ENCODE data around the gene CLDN6.

The CLDN6 gene

DNA sequence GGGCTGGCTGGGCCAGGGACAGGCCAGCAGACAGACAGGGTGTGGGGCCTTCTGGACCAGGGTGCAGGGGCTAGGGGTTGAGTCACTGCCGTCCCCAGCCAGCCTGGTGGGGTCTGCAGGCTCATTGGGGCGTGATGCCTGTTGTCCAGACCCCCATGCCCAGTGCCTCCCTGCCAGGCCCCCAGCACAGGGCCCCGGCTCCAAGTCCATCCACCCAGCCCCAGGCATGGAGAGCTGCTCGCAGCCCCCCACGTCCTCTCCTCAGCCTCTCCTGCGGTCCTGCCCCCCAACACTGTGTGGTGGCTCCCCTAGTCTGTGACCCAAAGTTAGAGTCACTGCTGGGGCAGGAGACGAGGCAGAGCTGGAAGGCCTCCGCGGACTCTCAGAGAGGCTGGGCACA, 30.7 kb downstream of the CLDN6 start:
- DNase-seq (ENCODE audit: low spot score) = no peak

DNA sequence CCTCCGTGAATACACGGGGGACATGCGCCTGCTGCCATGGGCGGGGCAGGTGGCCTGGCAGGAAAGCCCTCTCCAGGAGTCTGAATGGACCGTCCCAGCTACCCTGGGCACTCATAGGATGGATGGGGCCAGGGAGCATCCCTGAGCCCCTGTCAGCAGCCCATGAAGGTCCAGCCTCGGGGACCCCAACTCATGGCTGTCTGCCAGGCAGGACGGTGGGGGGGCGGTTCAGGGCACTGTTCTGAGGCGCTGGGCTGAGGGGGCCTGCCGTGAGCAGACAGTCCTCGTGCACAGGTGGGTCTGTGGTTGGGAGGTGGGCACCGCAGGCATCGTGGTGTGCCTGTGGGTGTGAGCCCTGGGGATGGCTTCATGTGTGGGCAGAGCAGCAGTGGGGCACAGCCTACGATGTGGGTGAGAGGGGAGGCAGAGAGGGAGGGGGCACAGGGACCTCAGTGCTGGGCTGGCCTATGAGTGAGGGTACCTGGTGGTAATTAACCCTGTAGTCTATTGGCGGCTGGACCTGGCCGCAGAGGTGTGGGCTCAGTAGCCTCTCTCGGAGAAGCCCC, 31.3 kb downstream of the CLDN6 start:
- DNase-seq (ENCODE audit: low spot score) = no peak

DNA sequence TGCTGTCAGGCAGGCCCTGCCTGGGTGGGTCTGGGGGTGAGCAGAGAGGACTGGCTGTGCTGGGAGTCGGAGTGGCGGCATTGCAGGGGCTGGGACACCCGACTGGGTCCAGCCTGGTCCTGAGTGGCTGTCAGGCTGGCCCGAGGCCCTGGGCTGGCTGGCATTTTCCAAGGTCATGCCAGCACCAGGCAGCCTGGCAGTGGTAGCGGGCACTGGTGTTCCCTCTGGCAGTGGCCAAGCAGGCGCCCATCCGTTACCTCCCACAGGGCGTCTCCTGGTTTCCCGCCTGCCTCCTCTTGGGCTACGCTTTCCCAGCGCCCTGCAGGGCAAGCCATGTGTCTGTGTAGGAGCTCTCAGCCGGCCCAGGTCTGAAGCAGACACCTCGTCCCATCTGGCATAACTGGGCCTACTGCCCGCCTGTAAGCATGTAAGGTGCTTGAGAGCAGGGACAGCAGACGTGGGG, 32.1 kb downstream of the CLDN6 start:
- no peak for DNase-seq (ENCODE audit: low spot score)

DNA sequence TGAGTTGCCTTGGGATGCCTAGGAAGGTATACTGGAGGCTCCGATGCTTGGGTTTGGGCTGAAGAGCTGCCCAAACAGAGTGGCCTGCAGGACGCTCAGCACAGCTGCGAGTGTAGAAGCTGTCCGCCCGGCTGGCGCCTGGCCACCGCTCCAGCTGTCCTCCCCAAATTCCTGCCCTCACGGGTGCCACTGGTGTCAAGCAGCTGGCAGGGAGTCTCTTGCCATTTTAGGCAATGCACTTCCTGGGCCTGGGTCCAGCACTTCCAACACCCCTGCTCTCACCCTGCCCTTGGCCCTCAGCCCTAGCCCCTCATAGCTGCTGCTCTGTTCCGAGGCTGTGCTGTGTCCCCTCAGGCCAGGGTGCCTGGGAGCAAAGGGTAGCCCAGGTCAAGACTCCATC, 32.5 kb downstream of the CLDN6 start:
- no peak for DNase-seq (ENCODE audit: low spot score)

DNA sequence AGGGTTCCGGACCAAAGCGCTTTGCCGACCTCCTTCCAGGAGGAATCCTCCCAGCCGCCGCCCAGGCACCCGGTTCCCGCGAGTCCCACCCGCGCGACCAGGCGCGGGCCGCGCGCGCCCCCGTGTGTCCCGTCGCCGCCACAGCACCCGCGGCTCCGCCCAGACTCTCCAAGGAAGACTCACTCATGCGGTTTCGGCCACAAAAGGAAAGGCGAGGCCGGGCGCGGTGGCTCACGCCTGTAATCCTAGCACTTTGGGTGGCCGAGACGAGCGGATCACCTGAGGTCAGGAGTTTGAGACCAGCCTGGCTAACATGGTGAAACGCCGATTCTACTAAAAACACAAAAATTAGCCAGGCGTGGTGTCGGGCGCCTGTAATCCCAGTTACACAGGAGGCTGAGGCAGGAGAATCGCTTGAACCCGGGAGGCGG, 34.3 kb downstream of the CLDN6 start:
- peak; percentile 85 for DNase-seq (ENCODE audit: low spot score)

DNA sequence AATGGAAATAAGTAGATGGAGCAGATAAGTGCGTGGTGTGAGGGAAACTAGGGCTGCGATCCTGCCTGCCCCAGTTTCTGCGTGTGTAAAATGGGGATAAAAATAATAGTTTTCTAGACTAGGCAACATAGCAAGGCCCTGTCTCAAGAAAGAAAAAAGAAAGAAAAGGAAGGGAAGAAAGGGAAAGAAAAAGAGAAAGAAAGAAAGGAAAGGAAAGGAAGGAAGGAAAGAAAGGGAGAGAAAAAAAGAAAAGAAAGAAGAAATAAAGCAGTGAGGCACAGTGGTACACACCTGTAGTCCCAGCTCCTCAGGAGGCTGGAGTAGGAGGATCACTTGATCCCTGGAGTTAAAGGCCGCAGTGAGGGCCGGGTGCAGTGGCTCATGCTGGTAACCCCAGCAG, 35.6 kb downstream of the CLDN6 start:
- DNase-seq (ENCODE audit: low spot score) = no peak

DNA sequence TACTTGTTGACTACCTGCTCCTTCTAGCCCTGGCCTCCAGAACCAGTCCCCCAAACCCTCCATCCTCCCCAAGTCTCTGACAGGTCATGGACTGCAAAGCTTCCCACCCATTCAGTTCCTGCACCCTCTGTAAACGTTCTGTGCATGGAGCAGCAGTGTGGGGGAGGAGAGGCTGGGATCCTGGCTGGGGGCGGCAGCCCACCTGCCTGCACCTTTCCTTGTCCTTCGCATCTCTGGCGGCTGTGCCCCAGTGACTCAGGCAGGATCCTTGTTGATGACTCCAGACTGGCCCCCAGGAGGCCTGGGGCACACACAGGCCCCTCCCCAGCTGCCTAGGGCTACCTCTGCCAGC, 36.1 kb downstream of the CLDN6 start:
- DNase-seq (ENCODE audit: low spot score) = no peak

DNA sequence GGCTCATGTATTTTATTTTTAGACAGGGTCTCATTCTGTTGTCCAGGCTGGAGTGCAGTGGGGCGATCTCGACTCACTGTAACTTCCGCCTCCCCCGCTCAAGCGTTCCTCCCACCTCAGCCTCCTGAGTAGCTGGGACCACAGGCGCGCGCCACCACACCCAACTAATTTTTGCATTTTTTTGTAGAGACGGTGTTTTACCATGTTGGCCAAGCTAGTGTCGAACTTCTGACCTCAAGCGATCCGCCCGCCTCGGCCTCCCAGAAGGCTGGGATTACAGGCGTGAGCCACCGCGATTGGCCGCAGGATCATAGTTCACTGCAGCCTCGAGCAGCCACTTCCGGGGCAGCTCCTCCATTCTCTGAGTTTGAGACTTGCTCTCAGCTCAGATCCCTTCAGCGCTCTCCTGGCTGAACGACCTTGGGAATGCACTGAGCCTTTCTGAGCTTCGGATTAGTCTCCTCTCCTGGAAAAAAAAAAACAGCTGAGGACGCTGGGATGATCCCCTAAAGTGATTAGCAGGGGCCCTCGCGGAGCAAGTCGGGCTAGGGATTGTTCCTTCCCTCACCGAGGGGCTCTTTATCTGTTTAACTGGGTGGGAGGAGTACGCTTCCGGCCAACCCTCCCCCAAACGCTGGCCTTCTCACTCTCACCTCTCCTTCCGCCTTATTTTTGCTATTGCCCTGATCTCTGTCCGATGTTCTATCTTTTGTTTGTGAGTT, 36.6 kb downstream of the CLDN6 start:
- DNase-seq (ENCODE audit: low spot score) = no peak

DNA sequence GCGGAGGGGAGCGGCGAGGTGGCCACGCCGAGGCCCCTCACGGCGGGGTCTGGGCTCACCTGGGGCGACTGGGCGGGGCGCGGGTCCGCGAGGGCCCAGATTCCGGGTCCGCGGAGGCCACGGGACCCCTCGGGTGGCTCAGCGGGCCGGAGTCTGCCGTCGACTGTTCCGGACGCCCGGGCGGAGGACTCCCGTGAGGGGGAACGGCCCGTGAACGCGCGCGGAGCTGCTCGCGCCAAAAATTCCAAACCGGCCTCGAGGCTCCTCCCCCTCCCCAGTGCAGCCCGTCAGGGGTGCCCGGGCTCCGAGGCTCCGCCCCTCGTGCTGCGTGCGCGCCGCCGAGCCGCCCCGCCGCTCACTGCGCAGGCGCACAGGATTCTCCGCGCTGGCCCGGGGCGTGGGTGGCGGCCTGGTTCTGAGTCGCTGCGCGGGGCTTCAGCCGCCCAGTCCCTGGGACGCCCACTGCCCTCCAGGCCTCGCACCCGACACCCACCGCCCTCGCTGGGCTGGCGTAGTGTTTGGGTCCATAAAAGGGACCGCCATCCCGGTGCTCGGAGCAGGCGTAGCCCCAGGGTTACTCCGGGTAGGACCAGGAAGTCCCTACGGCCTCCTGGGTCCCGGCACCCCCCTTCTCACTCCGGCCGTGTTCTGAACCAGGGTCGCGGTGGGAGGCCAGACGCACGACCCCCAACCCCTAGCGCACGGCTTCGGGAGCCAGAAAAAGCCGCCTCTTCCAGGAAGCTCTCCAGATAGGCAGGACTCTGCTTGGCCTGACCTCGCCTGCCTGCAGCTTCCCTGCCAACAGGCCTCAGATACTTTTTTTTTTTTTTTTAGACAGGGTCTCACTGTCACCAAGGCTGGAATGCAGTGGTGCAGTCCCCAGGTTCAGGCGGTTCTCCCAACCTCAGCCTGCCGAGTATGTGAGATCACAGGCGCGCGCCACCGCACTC, 37.5 kb downstream of the CLDN6 start, which contains the start of gene PKMYT1:
TSS of gene PKMYT1 (minus strand) at position 220 of the 950 bp plus-strand sequence. CDS start 789 bp downstream, outside the sequence.
- DNase-seq (ENCODE audit: low spot score) = peak; percentile 91

DNA sequence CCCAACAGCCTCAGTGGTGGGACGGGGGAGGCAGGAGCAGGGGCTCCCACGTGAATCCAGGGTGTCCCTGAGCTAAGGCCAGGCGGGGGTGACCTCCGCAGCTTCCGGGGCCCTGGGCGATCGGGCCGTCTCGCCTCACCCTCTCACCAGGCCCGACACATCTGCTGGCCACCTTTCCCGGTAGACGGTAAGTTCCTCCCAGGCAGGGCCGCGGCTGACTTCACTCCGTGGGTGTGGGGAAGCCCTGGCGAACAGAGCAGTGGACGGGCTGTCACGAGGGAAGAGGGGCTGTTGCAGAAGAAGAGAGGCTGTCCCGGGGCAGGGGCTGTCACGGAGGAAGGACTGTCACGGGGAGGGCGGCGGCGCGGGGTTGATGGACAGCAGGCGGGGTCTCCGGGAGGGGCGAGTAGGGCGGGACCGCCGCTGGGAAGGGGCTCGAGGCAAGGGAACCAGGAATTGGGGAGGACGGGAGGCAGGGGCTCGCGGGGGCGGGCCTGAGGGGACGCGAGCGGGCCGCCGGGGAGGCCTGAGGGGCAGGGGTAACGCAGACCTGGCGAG, 38.2 kb downstream of the CLDN6 start:
- peak; percentile 52 for DNase-seq (ENCODE audit: low spot score)

DNA sequence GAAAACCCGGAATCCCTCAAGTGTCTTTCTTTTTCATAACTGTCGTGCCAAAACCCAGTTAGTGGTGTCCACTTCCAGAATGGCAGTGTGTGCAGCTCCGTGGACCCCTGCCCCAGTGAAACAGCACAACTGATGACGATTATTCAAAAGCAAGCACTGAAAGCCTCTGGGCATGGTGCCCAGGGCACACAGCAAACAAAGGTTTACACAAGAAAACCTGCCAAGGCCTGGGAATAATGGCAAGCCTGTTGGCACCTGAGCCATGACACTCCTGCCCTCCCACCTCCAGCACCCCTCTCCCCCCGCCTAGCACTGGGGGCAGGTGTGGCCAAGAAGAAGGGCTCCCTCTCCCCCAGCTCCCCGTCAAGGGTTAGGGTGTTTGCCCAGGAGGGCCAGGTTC, 40.5 kb downstream of the CLDN6 start:
- DNase-seq (ENCODE audit: low spot score) = no peak

DNA sequence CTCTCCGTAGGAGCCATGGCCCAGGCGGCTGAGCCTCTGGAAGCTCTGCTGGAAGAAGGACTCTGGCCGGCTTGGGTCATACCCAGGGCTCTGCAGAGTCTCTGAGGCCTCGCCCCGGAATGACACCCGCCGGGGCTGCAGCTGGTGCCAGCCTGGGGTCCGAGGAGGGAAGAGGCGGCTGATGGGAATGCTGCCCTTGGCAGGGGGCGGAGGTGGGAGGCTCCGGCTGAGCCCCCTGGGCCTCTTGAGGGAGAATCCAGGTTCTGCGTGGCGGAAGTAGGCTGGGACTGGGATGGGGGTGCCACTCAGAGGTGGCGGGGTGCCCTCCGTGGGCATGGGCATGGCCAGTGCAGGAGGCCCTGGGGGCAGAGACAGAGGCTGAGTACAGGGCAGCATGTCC, 41.3 kb downstream of the CLDN6 start:
- DNase-seq (ENCODE audit: low spot score) = no peak

DNA sequence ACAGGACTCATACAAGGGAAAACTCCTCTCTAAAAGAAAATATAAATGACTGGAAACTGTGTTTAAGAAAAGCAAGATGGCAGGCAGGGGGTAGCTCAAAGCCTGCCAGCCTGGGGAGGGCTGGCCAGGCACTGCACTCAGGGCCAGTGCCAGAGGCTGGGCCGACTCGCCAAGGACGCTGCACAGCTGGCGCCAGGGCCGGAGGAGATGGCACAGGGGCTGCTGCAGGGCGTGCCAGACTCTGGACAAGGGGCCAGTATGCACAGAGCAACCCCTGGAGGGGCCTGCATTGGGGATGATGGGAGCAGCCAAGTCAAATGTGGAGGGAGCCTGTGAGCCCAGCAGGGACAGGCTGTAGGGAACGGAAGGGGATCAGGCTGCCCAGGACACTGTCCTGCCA, 41.8 kb downstream of the CLDN6 start:
- DNase-seq (ENCODE audit: low spot score) = no peak

DNA sequence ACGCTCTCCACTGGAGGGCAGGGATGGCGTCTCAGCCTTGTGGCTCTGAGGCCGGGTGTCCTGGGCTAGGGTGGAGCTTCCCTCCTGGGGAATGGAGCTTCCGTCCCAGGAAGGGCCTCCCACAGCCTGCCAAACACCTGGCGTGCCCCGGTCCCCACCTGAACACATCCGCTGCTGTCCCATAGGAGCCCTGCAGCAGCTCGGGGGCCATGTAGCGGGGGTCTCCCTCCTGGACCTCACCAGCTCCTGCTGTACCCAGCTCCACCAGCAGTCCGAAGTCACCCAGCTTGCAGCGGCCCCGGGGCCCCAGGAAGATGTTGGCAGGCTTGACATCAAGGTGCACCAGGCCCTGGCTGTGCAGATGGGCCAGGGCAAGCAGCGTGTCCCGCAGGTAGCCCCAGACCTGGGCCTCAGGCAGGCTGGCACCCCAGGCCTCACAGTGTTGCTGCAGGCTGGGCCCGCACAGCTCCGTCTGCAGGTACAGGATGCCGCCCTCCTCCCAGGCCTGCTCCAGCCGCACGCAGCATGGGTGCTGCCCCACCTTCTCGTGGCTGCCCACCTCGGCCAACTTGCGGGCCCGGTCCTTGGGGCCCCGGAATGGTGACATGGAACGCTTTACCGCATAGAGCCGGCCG, 42.7 kb downstream of the CLDN6 start:
- DNase-seq (ENCODE audit: low spot score) = no peak

DNA sequence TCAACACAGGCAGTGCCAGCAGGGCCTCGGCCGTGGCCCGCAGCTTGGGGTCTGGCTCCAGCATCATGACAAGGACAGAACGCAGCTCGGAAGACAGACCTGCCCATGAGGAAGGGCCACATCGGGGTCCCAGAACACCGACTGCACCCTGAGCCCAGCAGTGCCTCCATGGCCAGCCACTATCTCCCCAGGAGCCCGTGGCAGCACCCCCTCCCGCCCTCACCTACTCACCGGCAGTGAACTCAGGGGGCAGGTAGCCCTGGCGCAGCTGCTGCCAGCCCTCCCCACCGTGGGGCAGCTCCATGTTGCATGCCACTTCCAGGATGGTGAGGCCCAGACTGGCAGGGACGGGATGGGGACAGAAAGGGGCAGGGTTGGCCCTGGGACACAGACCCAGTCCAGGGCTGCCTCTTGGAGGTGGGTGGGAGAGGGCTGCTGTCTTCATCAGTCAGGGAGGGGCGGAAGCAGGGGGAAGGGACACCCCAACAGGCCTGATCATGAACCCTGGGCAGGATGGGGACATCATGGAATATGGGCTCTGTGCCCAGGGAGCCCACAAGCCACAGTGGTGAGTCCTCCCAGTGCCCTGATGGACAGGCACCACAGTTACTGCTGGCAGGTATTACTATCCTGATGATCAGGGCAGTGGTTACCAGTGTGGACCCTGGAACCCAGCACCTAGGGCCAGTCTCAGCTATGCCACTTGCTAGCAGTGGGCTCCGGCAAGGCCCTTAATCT, 43.5 kb downstream of the CLDN6 start:
- no peak for DNase-seq (ENCODE audit: low spot score)

DNA sequence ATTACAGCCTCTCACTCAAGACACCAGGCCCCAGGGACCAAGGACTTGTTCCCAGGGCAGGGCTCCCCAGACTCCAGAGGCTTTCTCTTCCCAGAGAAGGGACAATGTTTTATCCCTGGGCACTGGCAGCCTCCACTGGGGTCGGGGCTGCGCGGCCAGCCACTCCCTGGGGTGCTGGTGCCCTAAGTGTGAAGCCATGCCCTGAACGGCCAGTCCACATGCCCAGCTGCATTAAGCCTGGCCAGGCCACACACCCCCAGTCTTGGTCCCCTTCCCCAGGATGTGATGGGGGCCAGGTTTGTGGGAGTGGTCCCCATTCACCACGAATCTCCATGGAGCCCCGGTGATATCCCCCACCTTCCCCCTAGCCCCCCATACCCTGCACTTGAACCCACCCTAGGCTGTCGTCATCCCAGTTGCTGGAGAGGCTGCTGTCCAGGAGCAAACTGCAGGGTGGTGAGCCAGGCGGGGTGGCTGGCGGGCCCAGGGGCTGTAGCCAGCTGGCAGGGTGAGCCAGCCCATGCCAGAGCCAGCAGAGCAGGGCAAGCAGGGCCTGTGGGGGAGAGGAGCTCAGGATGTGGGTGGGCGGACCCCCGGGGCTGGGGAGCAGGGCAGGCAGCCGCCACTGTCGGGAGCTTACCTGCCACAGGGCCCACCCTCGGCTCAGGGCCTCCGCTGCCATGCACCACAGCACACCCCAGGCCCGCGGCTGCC, 44.2 kb downstream of the CLDN6 start:
- DNase-seq (ENCODE audit: low spot score) = no peak

DNA sequence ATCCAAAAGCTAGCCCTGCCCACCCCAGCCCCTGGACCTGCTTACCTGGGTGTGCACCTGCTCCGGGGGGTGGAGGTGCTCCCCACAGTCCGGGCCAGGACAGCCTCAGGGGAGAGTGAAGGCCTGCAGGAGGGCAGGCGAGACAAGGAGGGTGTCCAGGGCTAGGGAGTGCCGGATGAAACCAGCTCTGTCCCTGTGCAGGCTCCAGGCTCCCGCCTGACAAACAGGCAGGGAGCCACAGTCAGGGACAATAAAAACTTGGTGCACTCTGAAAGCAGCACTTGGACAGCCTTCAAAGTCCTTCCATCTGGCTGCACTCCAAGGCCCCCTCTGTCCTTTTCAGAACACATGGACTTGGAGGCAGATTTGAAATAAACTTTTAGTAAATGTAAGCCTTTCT, 44.9 kb downstream of the CLDN6 start:
- DNase-seq (ENCODE audit: low spot score) = no peak

DNA sequence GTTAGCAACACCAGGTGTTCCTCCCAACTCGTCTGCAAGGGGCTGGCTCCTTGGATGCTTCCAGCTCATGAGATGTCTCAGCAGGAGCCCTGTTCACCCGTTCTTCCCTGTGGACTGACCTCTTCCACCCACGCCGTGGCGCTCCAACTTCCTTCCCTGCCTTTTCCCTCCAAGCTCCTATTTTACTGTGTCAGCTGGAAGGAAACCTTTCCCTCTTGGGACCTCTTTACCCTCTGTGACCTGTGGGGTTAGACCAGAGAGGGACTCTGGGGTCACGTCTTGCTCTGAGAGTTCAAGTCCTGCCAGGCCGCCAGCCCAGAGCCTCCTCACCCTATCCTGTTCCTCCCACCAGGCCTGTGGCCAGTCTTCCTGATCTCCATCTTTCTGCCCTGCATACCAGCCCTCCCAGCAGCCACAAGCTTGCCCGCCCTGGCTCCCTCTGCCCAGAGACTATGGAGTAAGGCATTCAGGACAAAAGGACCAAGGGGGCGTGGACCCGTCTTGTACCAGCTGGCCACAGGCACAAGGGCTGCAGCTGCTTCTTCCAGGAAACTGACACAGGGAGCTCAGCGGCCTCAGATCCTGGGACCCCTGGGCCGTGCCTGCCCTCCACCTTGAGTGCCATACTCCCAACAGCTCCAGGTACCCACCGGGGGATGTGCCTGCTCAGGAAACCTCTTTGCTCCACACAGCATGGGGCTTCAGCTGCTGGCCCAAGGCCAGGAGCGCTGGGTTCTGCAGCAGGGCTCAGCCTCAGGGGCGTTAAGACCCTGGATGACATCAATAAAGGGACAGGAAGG, 45.8 kb downstream of the CLDN6 start:
- DNase-seq (ENCODE audit: low spot score) = peak; percentile 26

DNA sequence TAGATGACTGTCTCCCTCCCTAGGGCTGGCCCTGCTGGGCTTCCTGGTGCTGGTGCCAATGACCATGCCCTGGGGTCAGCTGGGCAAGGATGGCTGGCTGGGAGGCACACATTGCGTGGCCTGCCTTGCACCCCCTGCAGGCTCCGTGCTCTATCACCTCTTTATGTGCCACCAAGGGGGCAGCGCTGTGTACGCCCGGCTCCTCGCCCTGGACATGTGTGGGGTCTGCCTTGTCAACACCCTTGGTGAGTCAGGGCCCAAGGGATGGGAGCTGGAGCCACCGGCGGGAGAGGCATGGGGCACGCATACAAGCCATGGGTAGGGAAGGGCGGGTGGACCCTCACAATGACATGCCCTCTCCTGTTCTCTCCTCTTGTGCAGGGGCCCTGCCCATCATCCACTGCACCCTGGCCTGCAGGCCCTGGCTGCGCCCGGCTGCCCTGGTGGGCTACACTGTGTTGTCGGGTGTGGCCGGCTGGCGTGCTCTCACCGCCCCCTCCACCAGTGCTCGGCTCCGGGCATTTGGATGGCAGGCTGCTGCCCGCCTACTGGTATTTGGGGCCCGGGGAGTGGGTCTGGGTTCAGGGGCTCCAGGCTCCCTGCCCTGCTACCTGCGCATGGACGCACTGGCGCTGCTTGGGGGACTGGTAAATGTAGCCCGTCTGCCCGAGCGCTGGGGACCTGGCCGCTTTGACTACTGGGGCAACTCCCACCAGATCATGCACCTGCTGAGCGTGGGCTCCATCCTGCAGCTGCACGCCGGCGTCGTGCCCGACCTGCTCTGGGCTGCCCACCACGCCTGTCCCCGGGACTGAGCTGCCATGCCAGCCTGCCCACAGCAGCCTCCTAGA, 46.6 kb downstream of the CLDN6 start:
- no peak for DNase-seq (ENCODE audit: low spot score)
